Left lung (tissue), 10 donors: ENCODE results near the gene TRIB2. TPM values are rescaled to one million over a fixed set of nuclear protein-coding genes. Genes with fewer than 3 reads are reported as not detected.

Source experiments
- ATAC-seq: fragments of 200-7000 bp; cut with Tn5 transposase; one replicate; pipeline ENCODE4 v1.9.1; 2020; ENCODE audit warnings: moderate library complexity
- DNase-seq, 4 donors: peaks; one replicate each; pipeline ENCODE4 v3.0.0-alpha.2; 2013 to 2020
- H3K27ac ChIP-seq, 2 donors: fragments of 200-600 bp; sonication (generic) in 1 of 2; one replicate each; pipeline versions ENCODE4 v1.5.0 to v1.8.0; 2020 to 2021
- H3K27me3 ChIP-seq, 2 donors: fragments of 200-600 bp; sonication (generic) in 1 of 2; one replicate each; pipeline versions ENCODE4 v1.5.0 to v1.8.0; 2020 to 2021
- H3K36me3 ChIP-seq, 2 donors: fragments of 200-600 bp; sonication (generic) in 1 of 2; one replicate each; pipeline versions ENCODE4 v1.5.0 to v1.8.0; 2020 to 2021
- H3K4me1 ChIP-seq, 2 donors: fragments of 200-600 bp; one replicate each; pipeline ENCODE4 v1.8.0; 2021
- H3K4me3 ChIP-seq, 2 donors: fragments of 200-600 bp; sonication (generic) in 1 of 2; one replicate each; pipeline versions ENCODE4 v1.5.0 to v1.8.0; 2020 to 2021; ENCODE audit warnings: mild to moderate bottlenecking in 1 of 2
- H3K9me3 ChIP-seq, 2 donors: fragments of 200-600 bp; sonication (generic) in 1 of 2; one replicate each; pipeline versions ENCODE4 v1.5.0 to v1.8.0; 2020 to 2021
- intact Hi-C, 2 donors: fragments of 100-400 bp; cut with DNase I; formaldehyde crosslinking; loops; one replicate each; pipeline versions ENCODE4 v1.11.2 to v1.14.2; 2022
- polyA plus RNA-seq, 6 donors: library from polyadenylated mRNA; unstranded; fragments of 120-200 nt; gene quantifications; one replicate each; pipeline ENCODE4 v1.2.1, GENCODE V29; 2013; ENCODE audit not compliant: insufficient read length in 6 of 6
- total RNA-seq, 2 donors: library from RNA; stranded (reverse); fragmentation: NEBNext Ultra II Directional; extraction: Animal tissue kit (Norgen Biotek cat#: 25700); gene quantifications; one replicate each; pipeline ENCODE4 v1.2.1, GENCODE V29; 2021
- TF ChIP-seq, protein P1 (sequence below), 2 donors: fragments of 200-600 bp; sonication (generic) in 1 of 2; IDR thresholded peaks; one replicate each; pipeline versions ENCODE4 v1.5.0 to v1.8.0; 2021; ENCODE audit warnings: antibody characterized with exemption in 2 of 2
- donor health status: DM: no; HTN: yes; CAD: no.
- donor health status: DM: no; HTN: no; CAD: no.

The TRIB2 gene
- total and polyA plus RNA-seq, 8 donors, result 36.4 to 88.5 (median 76.5) TPM

DNA sequence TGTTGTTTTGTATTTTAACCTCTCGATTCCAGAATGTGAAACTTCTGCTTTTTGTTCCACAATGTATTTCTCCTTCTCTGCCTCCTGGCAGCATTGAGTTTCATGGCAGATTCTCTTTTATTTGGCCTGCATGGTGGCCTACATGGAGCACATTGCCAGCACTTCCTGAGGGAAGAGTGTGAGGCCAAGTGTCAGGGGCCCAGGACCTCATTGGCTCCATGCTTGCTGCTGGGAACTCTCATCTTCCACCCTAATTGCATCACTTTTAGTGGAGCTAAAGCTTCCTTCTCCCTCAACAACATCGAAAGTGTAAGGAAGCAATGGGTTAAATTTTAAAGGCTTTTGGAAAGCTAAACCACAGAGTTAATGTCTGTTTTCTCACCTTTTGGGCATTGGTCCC is 9.5 kb downstream of the TRIB2 start:
- DNase-seq (no peak), ATAC-seq (no peak)
- no peak overlapping the region for H3K27ac ChIP-seq
- H3K9me3 ChIP-seq, result no peaks in the 10 kb centered on the region
- H3K36me3 ChIP-seq, result peaks cover 0 to 65% of the 10 kb centered on the region in 2 donors
- TF ChIP-seq, protein P1, sequence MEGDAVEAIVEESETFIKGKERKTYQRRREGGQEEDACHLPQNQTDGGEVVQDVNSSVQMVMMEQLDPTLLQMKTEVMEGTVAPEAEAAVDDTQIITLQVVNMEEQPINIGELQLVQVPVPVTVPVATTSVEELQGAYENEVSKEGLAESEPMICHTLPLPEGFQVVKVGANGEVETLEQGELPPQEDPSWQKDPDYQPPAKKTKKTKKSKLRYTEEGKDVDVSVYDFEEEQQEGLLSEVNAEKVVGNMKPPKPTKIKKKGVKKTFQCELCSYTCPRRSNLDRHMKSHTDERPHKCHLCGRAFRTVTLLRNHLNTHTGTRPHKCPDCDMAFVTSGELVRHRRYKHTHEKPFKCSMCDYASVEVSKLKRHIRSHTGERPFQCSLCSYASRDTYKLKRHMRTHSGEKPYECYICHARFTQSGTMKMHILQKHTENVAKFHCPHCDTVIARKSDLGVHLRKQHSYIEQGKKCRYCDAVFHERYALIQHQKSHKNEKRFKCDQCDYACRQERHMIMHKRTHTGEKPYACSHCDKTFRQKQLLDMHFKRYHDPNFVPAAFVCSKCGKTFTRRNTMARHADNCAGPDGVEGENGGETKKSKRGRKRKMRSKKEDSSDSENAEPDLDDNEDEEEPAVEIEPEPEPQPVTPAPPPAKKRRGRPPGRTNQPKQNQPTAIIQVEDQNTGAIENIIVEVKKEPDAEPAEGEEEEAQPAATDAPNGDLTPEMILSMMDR (IDR thresholded peaks at IDR 0.05), result no peak
- peaks cover 5 to 66% of the 10 kb centered on the region in 2 donors for H3K4me1 ChIP-seq
- H3K4me3 ChIP-seq, result no peak overlapping the region
- no peaks in the 10 kb centered on the region for H3K27me3 ChIP-seq
- intact Hi-C loops, result no loop called here

- intact Hi-C loops, result no loop called here
- Histone ChIP-seq H3K27ac (no peak overlapping the region), H3K36me3 (peaks cover 0 to 71% of the 10 kb centered on the region in 2 donors), H3K9me3 (no peaks in the 10 kb centered on the region), H3K4me1 (peaks cover 4 to 63% of the 10 kb centered on the region in 2 donors), H3K4me3 (no peak overlapping the region), H3K27me3 (no peaks in the 10 kb centered on the region)
- DNase-seq (no peak), ATAC-seq (no peak)
- TF ChIP-seq, protein P1 (IDR thresholded peaks at IDR 0.05), result no peak
These were observed 10.3 kb downstream of the TRIB2 start for GRCh38 chr2:12727065-12727464.

DNA sequence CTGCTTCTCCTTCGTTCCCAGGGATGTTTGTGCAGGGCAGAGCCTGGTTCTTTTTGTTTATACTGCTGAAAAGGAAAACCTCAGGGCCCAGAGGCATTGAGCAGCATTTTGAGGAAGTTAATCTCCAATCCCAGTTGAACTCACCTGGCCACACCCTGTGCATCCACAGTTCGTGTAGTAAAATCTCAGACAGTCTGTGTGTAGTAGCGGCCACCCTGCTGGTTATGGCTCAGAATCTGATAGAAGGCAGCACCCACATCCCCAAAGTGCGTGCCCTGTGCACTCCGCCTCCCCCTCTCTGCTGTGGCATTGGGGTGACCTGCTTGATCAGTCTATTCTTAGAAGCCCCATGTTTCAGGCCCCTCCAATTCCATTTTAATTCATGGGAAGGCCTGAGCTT is 10.9 kb downstream of the TRIB2 start:
- peaks cover 0 to 63% of the 10 kb centered on the region in 2 donors for H3K4me1 ChIP-seq
- peak overlapping the region in 1 of 2 donors; percentile 58 for H3K27ac ChIP-seq
- DNase-seq, result no peak
- H3K4me3 ChIP-seq, result no peak overlapping the region
- H3K27me3 ChIP-seq, result no peaks in the 10 kb centered on the region
- peaks cover 0 to 71% of the 10 kb centered on the region in 2 donors for H3K36me3 ChIP-seq
- no peaks in the 10 kb centered on the region for H3K9me3 ChIP-seq
- ATAC-seq, result no peak
- TF ChIP-seq, protein P1 (IDR thresholded peaks at IDR 0.05), result no peak
- intact Hi-C loops, result no loop called here

DNA sequence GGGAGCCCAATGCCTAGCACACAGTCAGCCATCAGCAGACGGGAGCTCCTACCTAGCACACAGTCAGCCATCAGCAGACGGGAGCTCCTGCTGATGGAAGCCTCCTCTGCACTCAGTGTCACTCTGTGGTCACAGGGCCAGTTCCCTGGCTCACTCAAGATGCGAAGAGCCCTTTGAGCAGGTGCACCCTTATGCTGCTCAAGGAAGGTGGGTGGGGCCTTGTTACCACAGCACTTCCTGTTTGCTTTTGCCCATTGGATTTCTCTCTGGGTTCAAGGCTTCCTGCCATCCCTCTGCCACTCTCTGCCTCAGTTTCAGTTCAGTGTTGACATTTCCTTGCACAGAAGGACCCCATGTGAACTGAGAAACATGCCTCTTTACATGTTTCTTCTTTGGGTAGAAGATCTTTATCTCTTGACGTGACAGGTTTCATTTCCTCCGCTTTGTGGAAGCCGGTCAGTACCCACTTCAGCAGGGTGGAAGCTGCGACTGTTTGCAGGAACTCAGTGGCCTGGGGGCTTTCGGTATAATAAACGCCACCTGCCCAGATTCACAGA is 11.6 kb downstream of the TRIB2 start:
- Histone ChIP-seq H3K9me3 (no peaks in the 10 kb centered on the region), H3K27ac (peak overlapping the region in 1 of 2 donors; percentile 58), H3K36me3 (peaks cover 0 to 70% of the 10 kb centered on the region in 2 donors), H3K4me3 (no peak overlapping the region), H3K4me1 (peaks cover 0 to 61% of the 10 kb centered on the region in 2 donors), H3K27me3 (no peaks in the 10 kb centered on the region)
- ATAC-seq (peak; percentile 41), DNase-seq (no peak)
- intact Hi-C loops, result no loop called here
- TF ChIP-seq, protein P1 (IDR thresholded peaks at IDR 0.05), result no peak

GRCh38 chr2:12730265-12730664 is 13.5 kb downstream of the TRIB2 start:
- intact Hi-C loops, result no loop called here
- TF ChIP-seq, protein P1 (IDR thresholded peaks at IDR 0.05), result no peak
- DNase-seq (no peak), ATAC-seq (no peak)
- peaks cover 0 to 69% of the 10 kb centered on the region in 2 donors for H3K4me1 ChIP-seq
- no peak overlapping the region for H3K4me3 ChIP-seq
- H3K27ac ChIP-seq, result no peak overlapping the region
- H3K36me3 ChIP-seq, result peaks cover 0 to 50% of the 10 kb centered on the region in 2 donors
- no peaks in the 10 kb centered on the region for H3K9me3 ChIP-seq
- no peaks in the 10 kb centered on the region for H3K27me3 ChIP-seq
